IPS-NIHi11 (cell line): Measurements from ENCODE around the gene SRA1.
"Not testable (repeated sequence)": the region's sequence is repeated elsewhere in the genome, so short reads cannot be mapped to it uniquely, and the experiment has no call there.

Source experiments
- DNase-seq: peaks from one replicate; pipeline ENCODE4 v3.0.0; 2012; ENCODE audit warnings: mixed read lengths, low spot score

SRA1 gene

GRCh38 chr5:140557136-140557805, at the start of gene SRA1:
SRA1 (minus strand) TSS chr5:140557473; CDS start chr5:140557452, 21 bp downstream.
- peak; percentile 96 for DNase-seq

- DNase-seq = no peak
These were observed 49.8 kb upstream of the SRA1 start for GRCh38 chr5:140607031-140607430.

GRCh38 chr5:140605879-140606278, 48.6 kb upstream of the SRA1 start:
- DNase-seq = no peak

- DNase-seq = no peak
These were observed 46.5 kb upstream of the SRA1 start for GRCh38 chr5:140603734-140604133.

- not testable (repeated sequence) for DNase-seq
These were observed 46.1 kb upstream of the SRA1 start for GRCh38 chr5:140603446-140603698.

- DNase-seq = no peak
These were observed 44.9 kb upstream of the SRA1 start for GRCh38 chr5:140602147-140602546.

GRCh38 chr5:140600096-140600495, 42.8 kb upstream of the SRA1 start:
- DNase-seq = no peak

- no peak for DNase-seq
These were observed 41.6 kb upstream of the SRA1 start for GRCh38 chr5:140598836-140599235.

GRCh38 chr5:140596321-140596741, 39.1 kb upstream of the SRA1 start:
- DNase-seq = no peak

- no peak for DNase-seq
These were observed 38.4 kb upstream of the SRA1 start for GRCh38 chr5:140595538-140596300.

- DNase-seq = no peak
These were observed 36.9 kb upstream of the SRA1 start for GRCh38 chr5:140594169-140594568.

GRCh38 chr5:140593070-140593469, 35.8 kb upstream of the SRA1 start:
- not testable (repeated sequence) for DNase-seq

- DNase-seq = no peak
These were observed 34.6 kb upstream of the SRA1 start for GRCh38 chr5:140591747-140592372.

GRCh38 chr5:140590861-140591260, 33.6 kb upstream of the SRA1 start:
- DNase-seq = no peak

- DNase-seq = no peak
These were observed 31.2 kb upstream of the SRA1 start for GRCh38 chr5:140588311-140589070.

- DNase-seq = no peak
These were observed 30.2 kb upstream of the SRA1 start for GRCh38 chr5:140587495-140587894.

GRCh38 chr5:140579188-140579747, 22.0 kb upstream of the SRA1 start:
- DNase-seq = not testable (repeated sequence)

GRCh38 chr5:140576776-140577201, 19.5 kb upstream of the SRA1 start:
- no peak for DNase-seq

GRCh38 chr5:140575309-140575708, 18.0 kb upstream of the SRA1 start:
- peak; percentile 41 for DNase-seq

- no peak for DNase-seq
These were observed 16.9 kb upstream of the SRA1 start for GRCh38 chr5:140574165-140574564.

- DNase-seq = no peak
These were observed 16.4 kb upstream of the SRA1 start for GRCh38 chr5:140573683-140574082.

- no peak for DNase-seq
These were observed 13.8 kb upstream of the SRA1 start for GRCh38 chr5:140571105-140571504.
